ENCODE measurements around the gene ABCC4.

The ABCC4 gene

DNA sequence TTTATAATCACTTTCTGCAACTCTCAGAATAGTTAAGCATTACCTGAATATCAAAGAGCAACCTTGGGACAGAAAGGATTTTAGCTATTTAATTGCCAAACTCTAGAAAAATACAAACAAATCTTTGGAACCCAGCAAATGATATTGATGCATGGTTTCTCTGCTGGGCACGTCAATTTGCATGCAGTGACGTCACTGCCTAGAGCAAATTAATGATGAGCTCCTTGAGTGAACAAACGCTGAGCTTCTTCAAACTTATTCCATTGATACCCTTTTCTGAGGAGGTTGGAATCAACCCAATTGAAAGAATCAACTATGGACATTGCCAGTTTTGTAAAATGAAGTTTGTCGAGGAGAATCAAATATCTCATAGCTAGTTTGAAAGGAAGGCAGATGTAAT, 329.0 kb downstream of the ABCC4 start:
- DNase-seq = no peak
